WTC11 (cell line): ENCODE data around the gene NFIA. TPM values are rescaled to one million over a fixed set of nuclear protein-coding genes. Genes with fewer than 3 reads are reported as not detected.

ENCODE experiments used
- ATAC-seq: fragments of 200-7000 bp; cut with Tn5 transposase; 2 replicates; pipeline ENCODE4 v1.10.0; 2021; ENCODE audit warnings: mild to moderate bottlenecking, moderate library complexity
- CTCF ChIA-PET: fragments of 300-600 bp; sonication (Branson Sonifier 250); formaldehyde crosslinking; loops from one replicate; lab custom pipeline; 2021; ENCODE audit warnings: antibody characterized with exemption; lab: Charles Lee
- POLR2A ChIA-PET: fragments of 350-600 bp; sonication (Branson Sonifier 250); formaldehyde crosslinking; loops from one replicate; lab custom pipeline; 2021; ENCODE audit warnings: antibody characterized with exemption; lab: Charles Lee
- DNase-seq: peaks from one replicate; pipeline ENCODE4 v3.0.0; 2021; ENCODE audit warnings: low spot score
- H3K27ac Mint-ChIP-seq: 2 replicates; pipeline ENCODE4 v1.8.0; 2021; ENCODE audit warnings: mixed read lengths
- H3K27me3 Mint-ChIP-seq: 2 replicates; pipeline ENCODE4 v1.8.0; 2021; ENCODE audit warnings: low read depth, mild to moderate bottlenecking, moderate library complexity, mixed read lengths
- H3K36me3 Mint-ChIP-seq: 2 replicates; pipeline ENCODE4 v1.8.0; 2021; ENCODE audit warnings: mixed read lengths
- H3K4me1 Mint-ChIP-seq: 2 replicates; pipeline ENCODE4 v1.8.0; 2022; ENCODE audit warnings: mixed read lengths
- H3K4me3 Mint-ChIP-seq: 2 replicates; pipeline ENCODE4 v1.8.0; 2021; ENCODE audit warnings: mild to moderate bottlenecking, moderate library complexity, mixed read lengths
- H3K9me3 Mint-ChIP-seq: 2 replicates; pipeline ENCODE4 v1.8.0; 2021; ENCODE audit warnings: mixed read lengths
- ATF1 ChIP-seq: sonication (generic); formaldehyde crosslinking; IDR thresholded peaks from 2 replicates; pipeline ENCODE4 v1.8.1; 2023; ENCODE audit warnings: mild to moderate bottlenecking, moderate library complexity, missing genetic modification reagents
- ATF2 ChIP-seq: sonication (generic); formaldehyde crosslinking; IDR thresholded peaks from 2 replicates; pipeline ENCODE4 v1.8.1; 2022; ENCODE audit warnings: low read depth, missing genetic modification reagents, borderline replicate concordance
- ATF6 ChIP-seq: sonication (generic); formaldehyde crosslinking; IDR thresholded peaks from 2 replicates; pipeline ENCODE4 v1.8.1; 2023; ENCODE audit warnings: mild to moderate bottlenecking, missing genetic modification reagents
- CBFB ChIP-seq: sonication (generic); formaldehyde crosslinking; IDR thresholded peaks from 2 replicates; pipeline ENCODE4 v1.8.1; 2022; ENCODE audit warnings: mild to moderate bottlenecking, low read depth, missing genetic modification reagents
- E2F1 ChIP-seq: sonication (generic); formaldehyde crosslinking; IDR thresholded peaks from 2 replicates; pipeline ENCODE4 v1.8.0; 2022; ENCODE audit warnings: mild to moderate bottlenecking, missing genetic modification reagents
- FOXJ3 ChIP-seq: sonication (generic); formaldehyde crosslinking; IDR thresholded peaks from 2 replicates; pipeline ENCODE4 v1.9.0; 2021; ENCODE audit warnings: missing genetic modification reagents, mild to moderate bottlenecking, borderline replicate concordance
- FOXK1 ChIP-seq: sonication (generic); formaldehyde crosslinking; IDR thresholded peaks from 2 replicates; pipeline ENCODE4 v1.8.0; 2022; ENCODE audit warnings: mild to moderate bottlenecking, moderate library complexity, missing genetic modification reagents
- GRHL2 ChIP-seq: fragments of 250-450 bp; sonication (Bioruptor Pico); IDR thresholded peaks from 2 replicates; pipeline ENCODE4 v1.8.0; 2022; ENCODE audit warnings: mild to moderate bottlenecking, moderate library complexity; ENCODE audit not compliant: insufficient replicate concordance, severe bottlenecking
- JAZF1 ChIP-seq: fragments of 250-450 bp; sonication (Bioruptor Pico); IDR thresholded peaks from 2 replicates; pipeline ENCODE4 v1.9.0; 2021; ENCODE audit warnings: moderate library complexity, mild to moderate bottlenecking, inconsistent platforms
- NFATC4 ChIP-seq: fragments of 250-450 bp; sonication (Bioruptor Pico); IDR thresholded peaks from 2 replicates; pipeline ENCODE4 v1.9.0; 2021; ENCODE audit warnings: mild to moderate bottlenecking
- NFYB ChIP-seq: sonication (generic); formaldehyde crosslinking; conservative IDR thresholded peaks from 2 replicates; pipeline ENCODE4 v1.8.0; 2022; ENCODE audit warnings: low read depth, missing genetic modification reagents
- PRRX2 ChIP-seq: fragments of 250-450 bp; sonication (Bioruptor Pico); IDR thresholded peaks from 2 replicates; pipeline ENCODE4 v1.8.0; 2021; ENCODE audit warnings: mild to moderate bottlenecking
- RELA ChIP-seq: sonication (generic); formaldehyde crosslinking; IDR thresholded peaks from 2 replicates; pipeline ENCODE4 v1.8.1; 2022; ENCODE audit warnings: missing genetic modification reagents, mild to moderate bottlenecking, borderline replicate concordance
- ZNF121 ChIP-seq: sonication (generic); formaldehyde crosslinking; IDR thresholded peaks from 2 replicates; pipeline ENCODE4 v1.8.0; 2023; ENCODE audit warnings: missing genetic modification reagents
- ZNF138 ChIP-seq: sonication (generic); formaldehyde crosslinking; conservative IDR thresholded peaks from 2 replicates; pipeline ENCODE4 v1.8.1; 2022; ENCODE audit warnings: mild to moderate bottlenecking, moderate library complexity, missing genetic modification reagents
- ZNF263 ChIP-seq: sonication (generic); formaldehyde crosslinking; IDR thresholded peaks from 2 replicates; pipeline ENCODE4 v1.8.1; 2022; ENCODE audit warnings: low read depth, mild to moderate bottlenecking, moderate library complexity, missing genetic modification reagents
- ZNF281 ChIP-seq: sonication (generic); formaldehyde crosslinking; IDR thresholded peaks from 2 replicates; pipeline ENCODE4 v1.8.0; 2023; ENCODE audit warnings: mild to moderate bottlenecking, missing genetic modification reagents
- ZNF396 ChIP-seq: fragments of 250-450 bp; sonication (Bioruptor Pico); IDR thresholded peaks from 2 replicates; pipeline ENCODE4 v1.8.0; 2021; ENCODE audit warnings: mild to moderate bottlenecking, moderate library complexity, borderline replicate concordance
- ZNF416 ChIP-seq: fragments of 250-450 bp; sonication (Bioruptor Pico); IDR thresholded peaks from 2 replicates; pipeline ENCODE4 v1.9.0; 2021; ENCODE audit warnings: mild to moderate bottlenecking, inconsistent platforms
- ZNF532 ChIP-seq: fragments of 250-450 bp; sonication (Bioruptor Pico); IDR thresholded peaks from 2 replicates; pipeline ENCODE4 v1.9.0; 2021; ENCODE audit warnings: mild to moderate bottlenecking, borderline replicate concordance
- total RNA-seq: library from RNA; stranded (reverse); gene quantifications from 3 replicates; pipeline ENCODE4 v1.2.3, GENCODE V29; 2021

The NFIA gene
- total RNA-seq, 1 experiment from 2014 or later = 16.7 TPM

- no peaks in the 10 kb centered on the region for H3K36me3 Mint-ChIP-seq
- peaks cover 30% of the 10 kb centered on the region for H3K4me1 Mint-ChIP-seq
- no peaks in the 10 kb centered on the region for H3K9me3 Mint-ChIP-seq
- H3K27ac Mint-ChIP-seq = no peak overlapping the region
- ChIA-PET CTCF (no interaction called here), POLR2A (no interaction called here)
- DNase-seq (no peak), ATAC-seq (no peak)
- H3K4me3 Mint-ChIP-seq = no peak overlapping the region
- H3K27me3 Mint-ChIP-seq = no peaks in the 10 kb centered on the region
- no peak for TF ChIP-seq ZNF416 (CRISPR knock-in tag)
- TF ChIP-seq JAZF1 = no peak
- TF ChIP-seq NFYB = no peak
- TF ChIP-seq NFATC4 (CRISPR knock-in tag) = no peak
- TF ChIP-seq GRHL2 (CRISPR knock-in tag) = no peak
- TF ChIP-seq ZNF532 = no peak
- no peak for TF ChIP-seq PRRX2 (CRISPR knock-in tag)
- TF ChIP-seq ZNF138 (CRISPR knock-in tag) = no peak
- no peak for TF ChIP-seq E2F1 (CRISPR knock-in tag)
- TF ChIP-seq ZNF121 (CRISPR knock-in tag) = no peak
- TF ChIP-seq ZNF396 = no peak
- no peak for TF ChIP-seq FOXJ3 (CRISPR knock-in tag)
- no peak for TF ChIP-seq ZNF263 (CRISPR knock-in tag)
- no peak for TF ChIP-seq ATF1
- no peak for TF ChIP-seq ATF2 (CRISPR knock-in tag)
- TF ChIP-seq FOXK1 (CRISPR knock-in tag) = no peak
- no peak for TF ChIP-seq ZNF281 (CRISPR knock-in tag)
- no peak for TF ChIP-seq ATF6 (CRISPR knock-in tag)
- no peak for TF ChIP-seq RELA (CRISPR knock-in tag)
- TF ChIP-seq CBFB (CRISPR knock-in tag) = no peak
Measured at GRCh38 chr1:61420243-61420642, 337.9 kb downstream of the NFIA start.
